ENCODE measurements around the gene RPL10. TPM values are rescaled to one million over a fixed set of nuclear protein-coding genes. Genes with fewer than 3 reads are reported as not detected.

The RPL10 gene
- total and polyA plus RNA-seq, 2 of the 8 experiments (the other 6 are each of a cell fraction or from before 2014, with no cell fraction given): 2,633 to 4,293 TPM

DNA sequence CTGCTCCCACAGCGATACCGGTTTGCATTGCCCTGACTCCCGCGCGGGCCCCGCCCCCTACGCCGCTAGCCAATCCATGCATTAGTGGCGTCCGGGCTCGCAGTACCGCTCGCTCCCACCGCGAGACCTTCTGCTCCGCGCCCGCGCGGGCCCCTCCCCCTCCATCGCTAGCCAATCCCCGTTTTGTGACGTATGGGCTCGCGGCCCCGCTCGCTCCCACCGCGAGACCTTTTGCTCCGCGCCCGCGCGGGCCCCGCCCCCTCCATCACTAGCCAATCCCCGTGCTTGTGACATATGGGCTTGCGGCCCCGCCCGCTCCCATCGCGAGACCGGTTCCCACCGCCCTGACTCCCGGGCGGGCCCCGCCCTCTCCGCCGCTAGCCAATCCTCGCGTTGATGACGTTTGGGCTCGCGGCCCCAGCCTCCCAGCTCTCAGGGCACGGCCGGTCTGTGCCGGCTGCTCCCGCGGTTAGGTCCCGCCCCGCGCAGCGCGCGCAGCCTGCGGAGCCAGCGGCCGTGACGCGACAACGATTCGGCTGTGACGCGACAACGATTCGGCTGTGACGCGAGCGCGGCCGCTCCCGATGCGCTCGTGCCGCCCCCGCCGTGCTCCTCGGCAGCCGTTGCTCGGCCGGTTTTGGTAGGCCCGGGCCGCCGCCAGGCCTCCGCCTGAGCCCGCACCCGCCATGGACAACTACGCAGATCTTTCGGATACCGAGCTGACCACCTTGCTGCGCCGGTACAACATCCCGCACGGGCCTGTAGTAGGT lies 19.2 kb upstream of the RPL10 start, which contains the start of gene EMD (continued):
- TF ChIP-seq GTF2F1 (IDR thresholded peaks at IDR 0.05; ENCODE audit: borderline replicate concordance, low read depth, low read length) (0 out of 2 replicates have a peak, but pooled peaks have one; percentile 42), TAF7 (optimal IDR thresholded peaks at IDR 0.05; ENCODE audit: borderline replicate concordance, low read depth, low read length) (peak; percentile 21), RXRA (IDR thresholded peaks at IDR 0.05; ENCODE audit: insufficient read depth, low read depth, low read length) (no peak), MAFK (IDR thresholded peaks at IDR 0.05; ENCODE audit: low read depth, low read length) (no peak), RNF2 (IDR thresholded peaks at IDR 0.05; ENCODE audit: borderline replicate concordance, low read depth, low read length, missing control alignments, poor library complexity, severe bottlenecking) (no peak), SP1 (IDR thresholded peaks at IDR 0.05; ENCODE audit: low read depth, low read length) (peak; percentile 16; the same call in 1 of the 2 replicates), SUZ12 (IDR thresholded peaks at IDR 0.05; ENCODE audit: low read length) (no peak), CEBPB (IDR thresholded peaks at IDR 0.05; ENCODE audit: low read depth, low read length) (no peak), RBBP5 (IDR thresholded peaks at IDR 0.05; ENCODE audit: borderline replicate concordance, low read depth, low read length) (no peak)
